ENCODE data around the gene CDCA7L. TPM values are rescaled to one million over a fixed set of nuclear protein-coding genes. Genes with fewer than 3 reads are reported as not detected.

The CDCA7L gene
- total RNA-seq, 1 donor: 30.0 TPM

DNA sequence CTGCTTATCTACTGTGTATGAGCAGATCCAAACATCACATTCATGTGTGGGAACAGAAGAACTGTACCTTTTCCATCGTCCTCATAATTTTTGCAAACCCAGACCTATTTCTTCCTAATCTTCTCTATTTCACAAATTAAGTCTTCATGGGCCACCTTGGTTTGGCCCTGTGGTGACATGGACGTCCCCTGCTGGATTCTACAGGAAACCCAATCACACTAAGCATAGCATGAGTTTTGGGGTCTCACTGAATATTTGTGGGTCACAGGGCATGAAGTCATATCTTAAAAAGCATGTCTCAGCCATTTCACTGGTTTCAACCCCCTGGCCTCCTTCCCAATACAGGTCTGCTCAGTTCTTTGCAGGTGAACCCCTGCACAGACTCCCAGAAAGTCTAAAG is 35.8 kb upstream of the CDCA7L start:
- DNase-seq (ENCODE audit: insufficient read length, low spot score, missing footprints): no peak
- Histone ChIP-seq H3K79me2 (ENCODE audit: insufficient read depth, low read length) (no peaks in the 10 kb centered on the region), H3K4me3 (ENCODE audit: insufficient read depth, low read length) (no peak overlapping the region), H4K20me1 (ENCODE audit: insufficient read depth, low read length) (no peaks in the 10 kb centered on the region), H3K27me3 (ENCODE audit: insufficient read depth, low read length) (no peaks in the 10 kb centered on the region), H3K27ac (ENCODE audit: low read depth, low read length) (no peak overlapping the region), H3K4me1 (ENCODE audit: insufficient read depth, low read length) (no peaks in the 10 kb centered on the region), H3K4me2 (ENCODE audit: insufficient read depth, low read length) (no peak overlapping the region), H2AFZ (ENCODE audit: low read length) (no peak overlapping the region), H3K9me3 (ENCODE audit: low read depth, low read length) (no peaks in the 10 kb centered on the region), H3K36me3 (ENCODE audit: insufficient read depth, low read length) (no peaks in the 10 kb centered on the region)
- TF ChIP-seq, protein P1, sequence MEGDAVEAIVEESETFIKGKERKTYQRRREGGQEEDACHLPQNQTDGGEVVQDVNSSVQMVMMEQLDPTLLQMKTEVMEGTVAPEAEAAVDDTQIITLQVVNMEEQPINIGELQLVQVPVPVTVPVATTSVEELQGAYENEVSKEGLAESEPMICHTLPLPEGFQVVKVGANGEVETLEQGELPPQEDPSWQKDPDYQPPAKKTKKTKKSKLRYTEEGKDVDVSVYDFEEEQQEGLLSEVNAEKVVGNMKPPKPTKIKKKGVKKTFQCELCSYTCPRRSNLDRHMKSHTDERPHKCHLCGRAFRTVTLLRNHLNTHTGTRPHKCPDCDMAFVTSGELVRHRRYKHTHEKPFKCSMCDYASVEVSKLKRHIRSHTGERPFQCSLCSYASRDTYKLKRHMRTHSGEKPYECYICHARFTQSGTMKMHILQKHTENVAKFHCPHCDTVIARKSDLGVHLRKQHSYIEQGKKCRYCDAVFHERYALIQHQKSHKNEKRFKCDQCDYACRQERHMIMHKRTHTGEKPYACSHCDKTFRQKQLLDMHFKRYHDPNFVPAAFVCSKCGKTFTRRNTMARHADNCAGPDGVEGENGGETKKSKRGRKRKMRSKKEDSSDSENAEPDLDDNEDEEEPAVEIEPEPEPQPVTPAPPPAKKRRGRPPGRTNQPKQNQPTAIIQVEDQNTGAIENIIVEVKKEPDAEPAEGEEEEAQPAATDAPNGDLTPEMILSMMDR (IDR thresholded peaks at IDR 0.05; ENCODE audit: extremely low read depth, low read depth, low read length): no peak

DNA sequence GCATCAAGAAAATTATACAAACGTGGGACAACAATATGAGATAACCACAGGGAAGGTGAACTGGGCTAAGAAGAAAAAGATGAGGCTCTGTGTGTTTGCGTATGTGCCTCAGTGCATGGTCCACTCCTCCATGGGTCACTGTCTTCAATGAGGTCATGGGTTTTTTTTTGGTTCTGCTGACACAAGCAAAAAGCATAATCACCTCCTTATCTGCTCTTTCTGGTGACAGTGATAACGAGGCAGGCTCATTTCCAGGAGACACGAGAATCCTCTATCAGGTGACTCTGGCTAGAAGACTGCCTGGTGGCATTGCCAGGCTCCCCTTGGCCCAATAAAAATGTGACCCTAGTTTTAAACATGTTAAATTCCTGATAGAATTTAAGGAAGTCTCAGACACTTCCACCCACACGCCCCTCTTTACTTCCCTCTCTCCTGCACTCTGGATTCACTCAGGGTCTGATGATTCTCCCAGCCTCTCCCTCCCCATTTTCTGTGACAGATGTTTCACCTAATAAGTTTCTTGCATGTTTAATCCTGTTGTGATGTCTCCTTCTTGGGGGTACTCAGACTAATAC is 35.3 kb upstream of the CDCA7L start:
- DNase-seq (ENCODE audit: insufficient read length, low spot score, missing footprints): no peak
- H3K27me3 ChIP-seq (ENCODE audit: insufficient read depth, low read length): no peaks in the 10 kb centered on the region
- H4K20me1 ChIP-seq (ENCODE audit: insufficient read depth, low read length): no peaks in the 10 kb centered on the region
- no peak overlapping the region for H3K27ac ChIP-seq (ENCODE audit: low read depth, low read length)
- no peak overlapping the region for H3K4me2 ChIP-seq (ENCODE audit: insufficient read depth, low read length)
- H2AFZ ChIP-seq (ENCODE audit: low read length): no peak overlapping the region
- H3K36me3 ChIP-seq (ENCODE audit: insufficient read depth, low read length): no peaks in the 10 kb centered on the region
- TF ChIP-seq, protein P1 (IDR thresholded peaks at IDR 0.05; ENCODE audit: extremely low read depth, low read depth, low read length): no peak
- H3K4me1 ChIP-seq (ENCODE audit: insufficient read depth, low read length): no peaks in the 10 kb centered on the region
- H3K9me3 ChIP-seq (ENCODE audit: low read depth, low read length): no peaks in the 10 kb centered on the region
- H3K79me2 ChIP-seq (ENCODE audit: insufficient read depth, low read length): no peaks in the 10 kb centered on the region
- no peak overlapping the region for H3K4me3 ChIP-seq (ENCODE audit: insufficient read depth, low read length)

DNA sequence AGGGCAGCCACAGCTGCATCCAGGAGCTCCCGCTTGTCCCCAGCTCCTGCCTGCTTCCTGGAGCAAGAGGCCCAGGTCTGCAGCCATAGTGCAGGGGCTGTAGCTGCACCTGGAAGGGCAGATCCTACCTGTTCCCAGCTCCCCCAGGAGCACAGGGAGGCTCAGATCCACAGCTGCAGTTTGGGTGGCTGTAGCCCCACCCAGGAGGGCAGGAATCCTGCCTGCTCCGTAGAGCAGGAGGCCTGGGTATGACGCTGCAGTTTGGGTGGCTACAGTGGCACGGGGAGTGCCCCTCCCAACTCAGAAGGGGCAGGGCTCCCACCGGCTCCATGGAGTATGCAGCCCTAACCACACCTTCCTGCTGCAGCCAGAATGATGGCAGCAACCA is 26.7 kb upstream of the CDCA7L start:
- Histone ChIP-seq H3K4me3 (ENCODE audit: insufficient read depth, low read length) (no peak overlapping the region), H3K79me2 (ENCODE audit: insufficient read depth, low read length) (no peaks in the 10 kb centered on the region), H3K36me3 (ENCODE audit: insufficient read depth, low read length) (no peaks in the 10 kb centered on the region), H3K4me1 (ENCODE audit: insufficient read depth, low read length) (no peaks in the 10 kb centered on the region), H3K4me2 (ENCODE audit: insufficient read depth, low read length) (no peak overlapping the region), H4K20me1 (ENCODE audit: insufficient read depth, low read length) (no peaks in the 10 kb centered on the region), H3K9me3 (ENCODE audit: low read depth, low read length) (no peaks in the 10 kb centered on the region), H3K27me3 (ENCODE audit: insufficient read depth, low read length) (no peaks in the 10 kb centered on the region), H2AFZ (ENCODE audit: low read length) (no peak overlapping the region), H3K27ac (ENCODE audit: low read depth, low read length) (no peak overlapping the region)
- DNase-seq (ENCODE audit: insufficient read length, low spot score, missing footprints): no peak
- TF ChIP-seq, protein P1 (IDR thresholded peaks at IDR 0.05; ENCODE audit: extremely low read depth, low read depth, low read length): no peak

DNA sequence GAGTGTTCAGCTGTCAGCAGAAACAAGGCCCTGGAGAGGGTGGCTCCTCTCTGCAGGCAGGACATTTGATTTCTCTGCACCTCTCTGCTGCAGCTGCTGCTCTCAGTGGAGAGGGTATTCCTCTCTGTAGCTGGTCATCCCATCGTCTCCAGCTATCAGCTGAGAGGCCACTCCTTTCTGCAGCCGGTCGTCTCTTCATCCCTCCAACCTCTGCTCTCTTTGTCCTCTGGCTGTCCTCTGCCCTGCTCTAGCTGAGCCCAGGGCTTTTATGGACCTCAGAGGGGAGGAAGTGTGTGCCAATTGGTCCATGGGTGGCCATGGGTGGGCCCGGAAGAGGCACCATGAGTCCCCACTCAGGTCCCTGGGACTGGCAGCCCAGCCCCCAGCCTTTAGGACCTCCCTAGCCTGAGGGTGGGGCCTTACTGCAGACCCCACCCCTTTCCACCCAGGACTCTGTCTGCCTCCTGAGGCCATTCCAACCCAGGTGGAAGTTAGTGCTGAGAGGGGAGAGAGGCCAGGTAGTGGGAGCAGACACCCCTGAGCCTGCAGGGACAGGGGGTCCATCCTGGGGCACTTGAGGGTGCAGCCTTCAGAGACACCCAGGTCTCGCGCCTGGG is 26.2 kb upstream of the CDCA7L start:
- H4K20me1 ChIP-seq (ENCODE audit: insufficient read depth, low read length): no peaks in the 10 kb centered on the region
- DNase-seq (ENCODE audit: insufficient read length, low spot score, missing footprints): no peak

More for the DNA sequence above, 26.2 kb upstream of the CDCA7L start:
- no peaks in the 10 kb centered on the region for H3K27me3 ChIP-seq (ENCODE audit: insufficient read depth, low read length)
- no peak overlapping the region for H3K4me2 ChIP-seq (ENCODE audit: insufficient read depth, low read length)
- no peaks in the 10 kb centered on the region for H3K79me2 ChIP-seq (ENCODE audit: insufficient read depth, low read length)
- H3K9me3 ChIP-seq (ENCODE audit: low read depth, low read length): no peaks in the 10 kb centered on the region
- TF ChIP-seq, protein P1 (IDR thresholded peaks at IDR 0.05; ENCODE audit: extremely low read depth, low read depth, low read length): no peak
- no peaks in the 10 kb centered on the region for H3K36me3 ChIP-seq (ENCODE audit: insufficient read depth, low read length)
- H2AFZ ChIP-seq (ENCODE audit: low read length): no peak overlapping the region
- no peak overlapping the region for H3K4me3 ChIP-seq (ENCODE audit: insufficient read depth, low read length)
- no peak overlapping the region for H3K27ac ChIP-seq (ENCODE audit: low read depth, low read length)
- no peaks in the 10 kb centered on the region for H3K4me1 ChIP-seq (ENCODE audit: insufficient read depth, low read length)

Data from osteoblast (primary cell).